Mononuclear cell (primary cell): Measurements from ENCODE around the gene GPC6. TPM values are rescaled to one million over a fixed set of nuclear protein-coding genes. Genes with fewer than 3 reads are reported as not detected.

ENCODE experiments used
- H3K27me3 ChIP-seq: 2 replicates; pipeline ENCODE4 v1.6.0; 2011; ENCODE audit warnings: low read length, control low read depth; ENCODE audit not compliant: insufficient read depth
- H3K4me1 ChIP-seq: 2 replicates; pipeline ENCODE4 v1.5.1; 2011; ENCODE audit warnings: mild to moderate bottlenecking, low read length, control low read depth; ENCODE audit not compliant: insufficient read depth
- H3K4me3 ChIP-seq: 2 replicates; pipeline ENCODE4 v1.5.1; 2011; ENCODE audit warnings: mild to moderate bottlenecking, low read length, moderate library complexity
- H3K9me3 ChIP-seq: 2 replicates; pipeline ENCODE4 v1.5.1; 2011; ENCODE audit warnings: low read depth, mild to moderate bottlenecking, control low read depth, low read length
- total RNA-seq: library from RNA; depleted of rRNA; stranded (reverse); fragments of >200 nt; gene quantifications from one replicate; pipeline ENCODE4 v1.2.3, GENCODE V29; 2012

GPC6 gene
- total RNA-seq, 1 donor = 0.31 TPM

DNA sequence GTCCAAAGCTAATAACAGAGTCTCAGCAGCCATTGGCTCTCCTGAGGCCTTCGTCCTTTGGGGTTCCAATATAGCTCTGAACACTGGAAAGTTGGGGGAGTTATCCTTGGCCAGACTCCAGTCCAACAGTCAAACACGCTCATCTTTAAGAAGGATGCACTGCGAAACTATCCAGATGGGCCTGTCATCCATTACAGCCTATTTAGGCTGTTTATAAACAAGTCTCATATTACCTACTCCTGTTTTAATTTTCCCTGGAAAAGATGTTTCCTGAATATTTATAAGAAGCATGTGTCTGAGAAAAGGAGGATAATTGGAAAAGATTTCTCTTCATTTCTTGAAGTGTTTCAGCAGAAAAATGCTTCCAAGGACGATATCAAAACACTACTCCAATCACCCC lies 1082.2 kb downstream of the GPC6 start:
- Histone ChIP-seq H3K27me3 (no peaks in the 10 kb centered on the region), H3K4me3 (no peak overlapping the region), H3K4me1 (no peaks in the 10 kb centered on the region), H3K9me3 (no peaks in the 10 kb centered on the region)

DNA sequence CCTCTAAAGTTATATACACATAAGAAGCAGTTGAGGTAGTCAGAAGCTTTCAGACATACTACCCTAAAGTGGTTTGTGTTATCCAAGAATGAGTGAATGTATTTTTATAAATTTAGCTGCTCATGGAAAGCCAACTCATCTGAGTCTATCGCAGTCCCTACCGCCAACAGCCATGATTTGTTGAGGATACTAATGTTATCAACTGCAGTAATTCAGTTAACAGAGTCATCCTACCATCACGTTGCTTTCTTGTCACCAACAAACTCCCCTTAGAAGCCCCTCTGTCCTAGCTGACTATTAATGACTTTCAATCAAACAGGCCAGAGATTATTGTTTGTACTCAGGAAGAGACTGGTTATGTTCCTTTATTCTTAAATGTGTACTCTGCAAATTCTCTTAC lies 1083.0 kb downstream of the GPC6 start:
- Histone ChIP-seq H3K4me3 (no peak overlapping the region), H3K27me3 (no peaks in the 10 kb centered on the region), H3K9me3 (no peaks in the 10 kb centered on the region), H3K4me1 (no peaks in the 10 kb centered on the region)

DNA sequence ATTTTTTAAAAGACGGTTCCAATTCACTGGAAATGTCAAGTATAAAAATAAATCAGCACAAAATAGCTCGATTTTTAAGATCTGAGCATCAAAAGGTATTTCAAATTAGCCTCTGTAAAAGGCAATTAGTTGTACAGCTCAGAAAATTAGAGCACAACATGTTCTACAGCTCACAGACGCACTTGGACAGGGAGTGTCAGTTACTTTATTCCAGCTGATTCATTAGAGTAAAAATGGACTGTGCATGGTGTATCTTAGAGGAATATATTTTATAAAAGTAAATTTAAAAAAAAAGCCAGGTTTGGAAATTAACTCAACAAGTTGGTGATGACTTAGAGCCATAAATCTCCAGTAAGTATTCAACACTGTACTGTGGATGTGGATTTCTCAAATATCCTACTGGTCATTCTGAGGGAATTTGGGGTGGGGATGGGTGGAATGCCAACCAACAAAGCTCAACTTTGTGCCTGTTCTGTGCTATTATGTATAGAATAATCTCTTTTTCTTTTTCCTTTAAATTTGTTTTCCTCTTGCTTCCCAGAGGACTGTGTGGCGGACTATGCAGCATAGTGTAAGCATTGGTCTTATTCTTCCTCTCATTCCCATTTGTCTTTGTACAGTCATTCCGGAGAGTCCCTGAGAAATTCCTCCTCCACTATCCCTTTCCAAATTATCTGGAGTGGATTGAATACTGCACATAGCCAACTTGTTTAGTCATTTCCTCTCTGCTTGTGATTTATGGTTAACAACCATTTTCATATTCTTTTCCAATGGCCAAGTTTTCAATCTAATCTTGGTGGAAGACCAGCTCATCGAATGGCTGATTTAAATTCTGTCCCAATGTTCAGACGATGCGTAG lies 1083.6 kb downstream of the GPC6 start:
- H3K9me3 ChIP-seq = no peaks in the 10 kb centered on the region
- no peaks in the 10 kb centered on the region for H3K27me3 ChIP-seq
- no peak overlapping the region for H3K4me3 ChIP-seq
- H3K4me1 ChIP-seq = no peaks in the 10 kb centered on the region

DNA sequence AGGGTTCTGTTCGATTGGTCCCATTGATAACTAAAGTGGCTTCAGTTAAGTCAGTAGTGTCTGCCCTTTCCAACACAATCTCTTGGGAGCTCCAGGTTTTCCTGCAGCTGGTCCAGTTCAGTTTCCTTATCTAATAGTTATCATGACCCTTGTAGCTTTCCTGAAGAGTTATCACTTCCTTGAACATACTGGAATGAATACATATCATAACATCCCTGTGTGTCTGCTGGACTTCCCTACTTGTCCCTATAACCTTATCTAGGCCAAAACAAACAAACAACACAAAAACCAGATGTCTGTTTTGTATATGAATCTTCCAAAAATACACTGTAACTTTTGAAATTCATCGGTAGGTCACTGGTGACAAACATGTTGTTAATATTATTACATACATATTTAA lies 1085.3 kb downstream of the GPC6 start:
- Histone ChIP-seq H3K4me3 (no peak overlapping the region), H3K4me1 (no peaks in the 10 kb centered on the region), H3K9me3 (no peaks in the 10 kb centered on the region), H3K27me3 (no peaks in the 10 kb centered on the region)

DNA sequence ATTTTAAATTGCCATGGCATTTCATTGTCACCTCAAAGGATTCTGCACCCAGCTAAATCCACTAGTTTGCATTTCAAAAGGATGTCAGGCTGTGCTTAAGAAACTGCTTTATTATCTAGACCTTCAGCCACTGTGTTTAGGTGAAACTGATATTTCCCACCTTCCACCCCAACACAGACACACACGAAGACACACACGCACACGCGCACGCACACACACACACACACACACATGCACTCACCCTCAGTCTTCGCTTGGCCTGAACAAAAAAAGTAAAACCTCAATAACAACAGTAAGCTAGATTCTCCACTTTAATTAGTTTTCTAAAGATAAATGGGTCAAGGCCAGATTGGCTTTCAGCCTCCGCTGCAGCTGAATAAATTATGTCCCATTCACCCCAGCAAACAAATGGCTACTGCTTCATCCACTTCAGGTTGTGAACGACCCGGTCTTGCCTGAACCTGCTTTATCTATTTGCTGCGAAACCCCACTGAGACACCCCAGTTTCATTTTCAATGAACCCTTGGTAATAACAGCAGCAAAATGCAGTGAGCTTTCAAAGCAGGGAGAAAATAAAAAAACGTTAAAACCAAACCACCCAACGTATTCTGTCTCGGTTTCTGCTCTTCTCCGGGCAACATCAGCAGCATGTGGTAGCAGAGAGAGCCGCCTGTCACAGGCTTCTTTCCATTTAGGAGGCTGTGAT lies 1086.1 kb downstream of the GPC6 start:
- Histone ChIP-seq H3K4me3 (no peak overlapping the region), H3K9me3 (no peaks in the 10 kb centered on the region), H3K4me1 (no peaks in the 10 kb centered on the region), H3K27me3 (no peaks in the 10 kb centered on the region)

DNA sequence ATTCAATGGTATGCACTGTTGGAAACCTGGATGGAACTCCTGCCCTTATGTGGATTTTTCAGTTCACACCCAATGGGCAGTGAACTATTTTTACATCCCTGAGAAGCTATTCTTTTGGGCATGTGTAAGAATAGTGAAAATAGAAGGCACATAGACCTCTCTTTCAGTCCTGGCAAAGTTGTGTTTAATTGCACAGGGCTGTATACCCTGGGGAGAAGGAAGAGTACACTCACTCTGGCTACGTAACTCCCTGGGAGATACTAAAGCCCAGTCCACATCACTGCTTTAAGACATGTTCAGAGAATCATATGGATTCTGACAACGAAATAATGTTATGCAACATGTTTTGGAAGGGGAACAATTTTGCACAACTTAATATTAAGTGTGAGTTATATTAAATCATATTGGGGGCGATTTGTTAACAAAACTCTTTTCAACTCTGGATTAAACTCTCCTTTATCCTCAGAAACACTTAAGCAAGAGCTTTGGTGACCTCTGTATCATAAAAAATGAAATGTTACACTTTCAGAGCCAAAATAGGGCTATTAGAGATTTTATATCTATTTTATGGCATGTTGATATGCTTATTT lies 1086.8 kb downstream of the GPC6 start:
- H3K4me1 ChIP-seq = no peaks in the 10 kb centered on the region
- no peak overlapping the region for H3K4me3 ChIP-seq
- H3K27me3 ChIP-seq = no peaks in the 10 kb centered on the region
- H3K9me3 ChIP-seq = no peaks in the 10 kb centered on the region

DNA sequence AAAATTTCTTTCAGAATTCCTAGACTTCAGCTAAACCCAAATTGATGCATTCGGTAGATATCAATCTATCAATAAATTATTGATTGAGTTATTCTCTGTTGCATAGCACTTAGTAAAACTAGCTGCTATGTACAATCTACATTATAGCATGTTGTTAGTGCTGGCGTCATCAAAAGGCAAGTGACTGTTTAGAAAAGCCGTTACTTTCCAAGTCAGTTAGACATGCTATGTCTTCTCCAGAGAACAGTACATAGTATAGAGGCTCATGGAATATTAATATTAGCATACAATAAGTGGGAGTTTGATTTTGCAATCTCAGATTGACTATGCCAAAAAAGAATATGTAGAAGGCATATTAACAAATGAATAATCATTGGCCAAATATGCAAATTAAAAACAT lies 1087.3 kb downstream of the GPC6 start:
- Histone ChIP-seq H3K4me1 (no peaks in the 10 kb centered on the region), H3K4me3 (no peak overlapping the region), H3K27me3 (no peaks in the 10 kb centered on the region), H3K9me3 (no peaks in the 10 kb centered on the region)

DNA sequence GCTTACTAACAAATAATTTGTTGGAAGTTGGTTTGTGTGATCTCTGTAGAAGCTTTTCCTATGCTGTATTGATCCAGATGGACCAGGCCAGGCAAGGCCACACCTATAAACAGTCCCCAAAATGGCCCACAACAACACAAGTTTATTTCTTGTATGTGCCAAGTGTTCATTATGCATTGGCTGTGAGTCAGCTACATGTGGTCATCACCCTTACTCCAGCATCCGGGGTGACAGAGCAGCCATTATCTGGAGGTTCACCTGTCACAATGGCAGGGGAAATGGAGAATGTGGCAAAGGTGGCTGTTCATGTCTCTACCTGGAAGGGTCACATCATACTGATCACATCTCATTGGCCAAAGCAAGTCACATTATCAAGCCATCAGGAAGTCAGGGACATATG lies 1088.6 kb downstream of the GPC6 start:
- H3K27me3 ChIP-seq = no peaks in the 10 kb centered on the region
- H3K4me3 ChIP-seq = no peak overlapping the region
- no peaks in the 10 kb centered on the region for H3K4me1 ChIP-seq
- H3K9me3 ChIP-seq = no peaks in the 10 kb centered on the region

DNA sequence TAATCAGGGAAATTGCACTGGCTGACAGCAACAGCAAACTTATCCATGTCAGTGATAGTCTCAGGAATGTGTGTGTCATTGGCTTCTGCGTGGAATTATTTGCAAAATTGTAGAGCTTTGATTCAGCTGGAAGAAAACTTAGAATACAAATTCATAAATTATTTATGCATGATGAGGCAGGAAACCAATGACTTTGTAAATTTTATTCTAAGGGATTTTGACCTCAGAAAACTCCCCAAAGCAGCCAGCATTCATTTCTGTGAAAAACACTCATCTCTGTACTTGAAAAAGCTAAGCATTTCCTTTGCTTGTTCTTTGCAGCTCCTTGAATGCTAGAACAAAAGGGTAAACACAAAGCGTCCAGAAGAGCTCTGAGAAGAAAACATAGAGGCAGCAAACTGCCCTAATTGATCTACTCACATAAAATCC lies 1090.5 kb downstream of the GPC6 start:
- H3K9me3 ChIP-seq = no peaks in the 10 kb centered on the region
- no peak overlapping the region for H3K4me3 ChIP-seq
- no peaks in the 10 kb centered on the region for H3K4me1 ChIP-seq
- H3K27me3 ChIP-seq = no peaks in the 10 kb centered on the region

DNA sequence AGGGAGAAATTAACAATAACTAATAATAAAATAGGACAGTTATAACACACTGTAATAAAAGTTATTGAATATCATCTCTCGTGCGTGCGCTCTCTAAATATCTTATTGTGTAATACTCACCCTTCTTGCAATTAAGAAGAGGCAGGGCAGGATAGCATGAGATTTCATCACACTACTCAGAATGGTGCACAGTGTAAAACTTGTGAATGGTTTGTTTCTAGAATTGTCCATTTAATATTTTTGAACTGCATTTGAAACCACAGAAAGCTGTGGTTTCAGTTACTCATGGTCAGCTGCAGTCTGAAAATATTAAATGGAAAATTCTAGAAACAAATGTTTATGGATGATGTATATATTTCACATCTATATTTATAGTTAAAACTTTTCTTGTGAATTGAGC lies 1091.8 kb downstream of the GPC6 start:
- peaks cover 9% of the 10 kb centered on the region for H3K4me1 ChIP-seq
- no peaks in the 10 kb centered on the region for H3K27me3 ChIP-seq
- H3K4me3 ChIP-seq = no peak overlapping the region

DNA sequence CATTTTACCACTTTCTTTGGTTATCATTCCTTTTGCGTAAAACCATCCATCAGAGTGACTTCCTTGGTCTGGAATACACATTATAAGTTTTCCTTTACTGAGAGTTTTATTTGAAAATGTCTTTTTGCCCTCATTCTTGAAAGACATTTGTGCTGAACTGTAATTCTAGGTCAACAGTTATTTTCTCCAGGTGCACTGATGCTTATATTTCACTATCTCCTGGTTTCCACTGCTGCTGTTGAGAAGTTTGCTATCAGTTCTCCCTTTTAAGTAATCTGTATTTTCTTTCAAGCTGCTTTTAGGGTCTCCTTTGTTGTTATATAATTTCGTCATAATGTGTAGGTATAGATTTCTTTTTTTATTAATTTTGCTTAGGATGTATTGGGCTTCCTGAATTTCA lies 1092.9 kb downstream of the GPC6 start:
- Histone ChIP-seq H3K9me3 (no peaks in the 10 kb centered on the region), H3K4me3 (no peak overlapping the region), H3K4me1 (peaks cover 19% of the 10 kb centered on the region), H3K27me3 (no peaks in the 10 kb centered on the region)

More for the DNA sequence above, 1091.8 kb downstream of the GPC6 start:
- no peaks in the 10 kb centered on the region for H3K9me3 ChIP-seq

DNA sequence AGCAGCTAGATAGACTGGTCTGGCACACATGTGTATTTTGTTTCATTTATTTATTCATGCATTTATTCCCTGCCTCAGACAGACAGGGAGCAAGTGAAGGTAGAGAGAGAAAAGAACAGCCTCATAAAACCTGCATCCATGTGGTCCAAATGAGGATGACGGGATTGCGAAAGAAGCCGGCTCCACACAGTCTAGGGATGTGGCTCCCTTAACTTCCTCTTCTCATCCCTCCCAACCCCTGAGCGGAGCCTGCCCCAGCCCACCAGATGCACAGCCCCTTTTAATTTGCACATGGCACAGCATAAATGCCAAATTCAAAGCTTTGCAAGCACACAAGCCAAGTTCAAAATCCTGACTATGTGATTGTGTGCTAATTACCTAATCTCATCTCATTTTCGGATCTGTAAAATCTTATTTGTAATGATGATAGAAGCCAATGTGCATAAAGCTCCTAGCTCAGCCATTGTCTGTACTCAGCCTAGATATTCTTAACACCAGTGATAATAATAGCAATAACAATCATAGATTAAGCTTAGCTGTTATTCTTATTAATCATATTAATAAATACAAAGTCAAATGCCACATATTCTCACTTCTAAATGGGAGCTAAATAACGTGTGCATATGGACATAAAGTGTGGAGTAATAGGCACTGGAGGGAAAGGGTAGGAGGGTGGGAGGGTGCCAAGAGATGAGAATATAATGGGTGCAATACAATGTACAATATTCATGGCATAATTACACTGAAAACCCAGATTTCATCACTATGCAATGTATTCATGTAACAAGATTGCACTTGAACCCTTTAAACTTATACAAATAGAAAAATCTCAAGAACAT lies 1096.5 kb downstream of the GPC6 start:
- Histone ChIP-seq H3K27me3 (no peaks in the 10 kb centered on the region), H3K9me3 (no peaks in the 10 kb centered on the region), H3K4me1 (peaks cover 30% of the 10 kb centered on the region), H3K4me3 (no peak overlapping the region)

DNA sequence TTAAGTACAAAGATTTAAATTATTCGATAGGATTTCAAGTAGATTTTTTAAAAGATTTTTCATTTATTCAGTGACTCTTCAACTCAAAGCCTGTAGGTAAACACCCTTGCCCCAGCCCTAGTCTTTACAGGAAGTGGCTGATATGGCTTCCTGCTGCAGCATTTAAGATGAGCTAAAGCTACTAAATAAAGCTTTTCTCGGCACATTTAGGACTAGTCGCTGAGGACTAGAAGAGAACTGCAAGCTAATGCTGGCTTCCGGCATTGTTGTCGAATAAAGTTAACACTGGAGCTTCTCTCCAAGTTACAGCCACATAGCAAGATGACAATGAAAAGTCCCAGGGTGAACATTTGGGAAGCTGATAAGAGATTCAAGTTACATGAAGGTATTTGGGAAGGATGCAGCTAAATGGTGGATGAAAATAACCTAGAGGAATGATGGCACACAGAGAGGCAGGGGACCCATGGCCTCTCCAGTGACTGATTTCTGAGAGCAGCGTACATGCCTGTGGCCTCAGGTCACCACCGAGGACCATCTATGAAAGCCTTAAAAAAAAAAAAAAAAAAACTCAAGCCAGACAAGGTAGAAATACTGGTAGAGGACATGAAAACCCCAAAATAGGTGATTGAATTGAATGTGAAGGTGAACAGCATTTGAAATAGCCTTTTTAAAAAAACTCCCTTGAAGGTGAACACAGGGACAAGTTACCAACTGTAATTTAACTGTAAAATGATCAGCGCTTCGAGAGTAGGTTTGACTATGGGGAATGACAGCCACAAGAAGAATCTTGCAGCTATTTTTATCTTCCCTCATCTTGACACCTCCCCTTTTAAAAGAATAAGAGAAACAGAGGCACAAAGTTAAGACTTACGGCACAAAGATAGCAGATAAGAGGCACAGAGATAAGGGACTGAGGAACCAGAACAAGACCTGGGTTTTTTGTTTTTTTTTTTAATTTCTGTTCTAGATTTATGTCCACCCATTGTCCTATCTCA lies 1097.5 kb downstream of the GPC6 start:
- peaks cover 36% of the 10 kb centered on the region for H3K4me1 ChIP-seq
- no peak overlapping the region for H3K4me3 ChIP-seq
- no peaks in the 10 kb centered on the region for H3K27me3 ChIP-seq
- no peaks in the 10 kb centered on the region for H3K9me3 ChIP-seq
